Measurements from ENCODE around the gene LRRC49.
A peak's percentile ranks its signal among the peaks of the same experiment; 100 is the strongest.

LRRC49 gene

GRCh38 chr15:71049706-71050422 is 157.2 kb downstream of the LRRC49 start:
- DNase-seq (ENCODE audit: low spot score), result no peak

GRCh38 chr15:71050461-71050860 is 157.8 kb downstream of the LRRC49 start:
- DNase-seq (ENCODE audit: low spot score), result no peak

GRCh38 chr15:71051539-71051938 is 158.9 kb downstream of the LRRC49 start:
- no peak for DNase-seq (ENCODE audit: low spot score)

- peak; percentile 15 for DNase-seq (ENCODE audit: low spot score)
Measured at GRCh38 chr15:71052356-71052755, 159.7 kb downstream of the LRRC49 start.

GRCh38 chr15:71054286-71054952 is 161.8 kb downstream of the LRRC49 start:
- no peak for DNase-seq (ENCODE audit: low spot score)

GRCh38 chr15:71055461-71055860 is 162.8 kb downstream of the LRRC49 start:
- DNase-seq (ENCODE audit: low spot score), result no peak

- no peak for DNase-seq (ENCODE audit: low spot score)
Measured at GRCh38 chr15:71056111-71056510, 163.5 kb downstream of the LRRC49 start.

GRCh38 chr15:71057143-71057542 is 164.5 kb downstream of the LRRC49 start:
- no peak for DNase-seq (ENCODE audit: low spot score)

GRCh38 chr15:71057581-71057980 is 165.0 kb downstream of the LRRC49 start:
- DNase-seq (ENCODE audit: low spot score), result no peak

GRCh38 chr15:71060983-71061382 is 168.4 kb downstream of the LRRC49 start:
- no peak for DNase-seq (ENCODE audit: low spot score)

GRCh38 chr15:71066983-71067382 is 174.4 kb downstream of the LRRC49 start:
- peak; percentile 40 for DNase-seq (ENCODE audit: low spot score)

GRCh38 chr15:71069693-71070092 is 177.1 kb downstream of the LRRC49 start:
- no peak for DNase-seq (ENCODE audit: low spot score)

GRCh38 chr15:71071529-71071928 is 178.9 kb downstream of the LRRC49 start:
- no peak for DNase-seq (ENCODE audit: low spot score)

- no peak for DNase-seq (ENCODE audit: low spot score)
Measured at GRCh38 chr15:71072423-71072822, 179.8 kb downstream of the LRRC49 start.

GRCh38 chr15:71078506-71079207 is 186.0 kb downstream of the LRRC49 start:
- no peak for DNase-seq (ENCODE audit: low spot score)

GRCh38 chr15:71079208-71080044 is 186.8 kb downstream of the LRRC49 start:
- peak; percentile 44 for DNase-seq (ENCODE audit: low spot score)

GRCh38 chr15:71080166-71080565 is 187.5 kb downstream of the LRRC49 start:
- no peak for DNase-seq (ENCODE audit: low spot score)

GRCh38 chr15:71080705-71081104 is 188.1 kb downstream of the LRRC49 start:
- DNase-seq (ENCODE audit: low spot score), result peak; percentile 63

GRCh38 chr15:71082803-71083202 is 190.2 kb downstream of the LRRC49 start:
- no peak for DNase-seq (ENCODE audit: low spot score)

GRCh38 chr15:71083349-71083748 is 190.7 kb downstream of the LRRC49 start:
- no peak for DNase-seq (ENCODE audit: low spot score)

GRCh38 chr15:71084264-71084663 is 191.6 kb downstream of the LRRC49 start:
- DNase-seq (ENCODE audit: low spot score), result no peak

- no peak for DNase-seq (ENCODE audit: low spot score)
Measured at GRCh38 chr15:71085809-71086208, 193.2 kb downstream of the LRRC49 start.
